ENCODE measurements around the gene TMEM202. TPM values are rescaled to one million over a fixed set of nuclear protein-coding genes. Genes with fewer than 3 reads are reported as not detected.

TMEM202 gene
- total RNA-seq (2014; rRNA removed; shearing (Covaris generic)): not detected in 2 replicates

DNA sequence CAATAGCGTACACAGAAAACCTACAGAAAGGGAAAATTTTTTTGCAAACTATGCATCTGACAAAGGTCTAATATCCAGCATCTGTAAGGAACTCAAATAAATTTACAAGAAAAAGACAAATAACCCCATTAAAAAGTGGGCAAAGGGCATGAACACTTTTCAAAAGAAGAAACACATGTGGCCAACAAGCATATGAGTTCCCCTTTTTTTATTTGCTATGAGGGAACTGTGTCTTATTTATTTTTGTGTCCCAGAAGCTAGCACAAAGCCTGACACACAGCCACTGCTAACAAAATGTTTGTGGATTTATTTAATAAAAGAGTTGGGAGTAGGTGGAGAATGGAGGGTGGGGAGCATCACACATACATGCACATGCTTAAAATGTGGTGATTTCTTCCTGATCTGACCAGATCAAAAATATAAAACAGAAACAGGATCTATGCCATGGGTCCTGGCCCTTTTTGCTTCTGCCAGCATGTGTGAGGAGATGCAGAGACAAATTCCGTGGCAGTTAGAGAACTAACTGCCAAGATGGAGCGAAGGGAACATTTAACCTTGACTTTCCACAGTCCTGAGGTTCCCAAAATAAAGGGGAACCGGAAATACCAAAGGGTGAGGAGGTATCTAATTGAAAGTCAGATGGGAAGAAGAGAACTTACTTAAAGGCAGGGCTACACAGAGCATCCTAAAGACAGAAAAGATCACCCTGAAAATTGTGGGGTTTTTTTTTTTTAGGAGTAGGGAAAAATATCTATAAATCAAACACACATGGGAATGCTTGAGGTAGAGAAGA lies at the start of gene TMEM202:
TMEM202 (plus strand) TSS at position 510 of the 793 bp plus-strand sequence; CDS start at position 532, 22 bp downstream.
- no peaks in the 10 kb centered on the region for H3K9me3 ChIP-seq (replicated peaks)
- H3K4me3 ChIP-seq: no peak within 1 kb of the TSS
- no peak for DNase-seq (ENCODE audit: low read depth in 1 of 2, low spot score in 2 of 2)
- no peaks in the 10 kb centered on the region for H3K36me3 ChIP-seq
- H3K27ac ChIP-seq: no peak within 1 kb of the TSS
- no peaks in the 10 kb centered on the region for H3K4me1 ChIP-seq (replicated peaks)
- peaks cover 5% of the 10 kb centered on the region for H3K27me3 ChIP-seq (replicated peaks)

- no peak overlapping the region for H3K4me3 ChIP-seq
- no peaks in the 10 kb centered on the region for H3K27me3 ChIP-seq (replicated peaks)
- peaks cover 5% of the 10 kb centered on the region for H3K4me1 ChIP-seq (replicated peaks)
- peaks cover 53% of the 10 kb centered on the region for H3K36me3 ChIP-seq
- H3K27ac ChIP-seq: no peak overlapping the region
- no peak for DNase-seq (ENCODE audit: low read depth in 1 of 2, low spot score in 2 of 2)
- no peaks in the 10 kb centered on the region for H3K9me3 ChIP-seq (replicated peaks)
Measured at GRCh38 chr15:72353266-72353665, 44.8 kb upstream of the TMEM202 start.

GRCh38 chr15:72354496-72354895 lies 43.6 kb upstream of the TMEM202 start:
- Histone ChIP-seq H3K27me3 (replicated peaks) (no peaks in the 10 kb centered on the region), H3K27ac (no peak overlapping the region), H3K4me3 (no peak overlapping the region), H3K9me3 (replicated peaks) (no peaks in the 10 kb centered on the region), H3K36me3 (peaks cover 41% of the 10 kb centered on the region), H3K4me1 (replicated peaks) (peaks cover 15% of the 10 kb centered on the region)
- DNase-seq (ENCODE audit: low read depth in 1 of 2, low spot score in 2 of 2): no peak

GRCh38 chr15:72358121-72358520 lies 40.0 kb upstream of the TMEM202 start:
- H3K36me3 ChIP-seq: peaks cover 20% of the 10 kb centered on the region
- DNase-seq (ENCODE audit: low read depth in 1 of 2, low spot score in 2 of 2): no peak
- H3K27me3 ChIP-seq (replicated peaks): no peaks in the 10 kb centered on the region
- H3K4me1 ChIP-seq (replicated peaks): peaks cover 15% of the 10 kb centered on the region
- H3K27ac ChIP-seq: no peak overlapping the region
- H3K9me3 ChIP-seq (replicated peaks): no peaks in the 10 kb centered on the region
- no peak overlapping the region for H3K4me3 ChIP-seq

DNA sequence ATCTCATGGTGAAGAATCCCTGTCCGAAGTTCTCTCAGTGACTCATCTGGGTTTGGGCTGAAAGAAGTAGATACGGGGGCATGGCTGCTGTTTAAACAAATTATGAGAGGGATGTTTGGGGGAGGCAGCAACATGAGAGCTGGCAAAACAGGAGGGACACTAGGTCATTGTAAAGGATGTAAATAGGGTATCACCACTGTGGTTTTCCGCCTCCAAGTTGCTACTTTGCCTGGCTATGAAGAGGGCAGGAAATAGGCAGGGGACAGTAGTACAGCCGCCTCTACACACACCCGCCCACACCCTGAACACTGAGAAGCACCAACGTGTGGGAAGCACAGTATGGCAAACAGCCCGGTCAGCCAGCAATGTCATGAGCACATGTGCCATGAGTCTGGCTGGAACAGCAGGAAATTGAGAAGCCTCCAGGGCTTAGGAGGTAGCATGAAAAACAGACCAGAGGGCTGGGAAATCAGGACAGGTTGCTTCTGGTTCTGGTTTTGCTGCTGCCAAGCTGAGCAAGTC lies 39.4 kb upstream of the TMEM202 start:
- peak in 1 of 2 experiments; percentile 22 for DNase-seq (ENCODE audit: low read depth in 1 of 2, low spot score in 2 of 2)
- no peaks in the 10 kb centered on the region for H3K27me3 ChIP-seq (replicated peaks)
- no peaks in the 10 kb centered on the region for H3K9me3 ChIP-seq (replicated peaks)
- peaks cover 17% of the 10 kb centered on the region for H3K36me3 ChIP-seq
- no peak overlapping the region for H3K4me3 ChIP-seq
- H3K4me1 ChIP-seq (replicated peaks): peaks cover 10% of the 10 kb centered on the region
- H3K27ac ChIP-seq: no peak overlapping the region

- no peaks in the 10 kb centered on the region for H3K9me3 ChIP-seq (replicated peaks)
Measured at GRCh38 chr15:72361176-72361575, 36.9 kb upstream of the TMEM202 start.

DNA sequence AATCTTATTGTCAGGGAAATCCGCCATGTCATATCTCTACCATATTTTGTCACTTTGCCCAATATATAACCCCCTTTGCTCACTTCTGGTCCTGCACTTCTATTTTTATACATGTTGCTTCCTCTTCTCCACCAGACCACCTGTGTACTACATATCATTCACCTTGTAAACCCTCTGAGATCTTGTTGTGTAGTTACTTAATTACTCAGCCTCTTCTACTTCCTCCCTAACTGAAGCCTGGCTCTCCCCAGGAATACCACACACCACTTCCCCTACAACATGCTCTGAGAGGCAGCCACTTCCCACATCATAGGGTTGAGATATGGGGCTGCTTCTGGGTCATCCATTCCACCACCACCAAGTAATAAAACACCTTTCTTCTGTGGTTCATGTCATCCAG lies 32.3 kb upstream of the TMEM202 start:
- no peaks in the 10 kb centered on the region for H3K27me3 ChIP-seq (replicated peaks)
- no peak overlapping the region for H3K4me3 ChIP-seq
- H3K9me3 ChIP-seq (replicated peaks): no peaks in the 10 kb centered on the region
- no peaks in the 10 kb centered on the region for H3K4me1 ChIP-seq (replicated peaks)
- no peak overlapping the region for H3K27ac ChIP-seq
- H3K36me3 ChIP-seq: peaks cover 8% of the 10 kb centered on the region
- DNase-seq (ENCODE audit: low read depth in 1 of 2, low spot score in 2 of 2): no peak

More at GRCh38 chr15:72361176-72361575, 36.9 kb upstream of the TMEM202 start:
- Histone ChIP-seq H3K27ac (no peak overlapping the region), H3K36me3 (peaks cover 2% of the 10 kb centered on the region), H3K4me3 (no peak overlapping the region), H3K4me1 (replicated peaks) (peaks cover 10% of the 10 kb centered on the region; the same call in 1 of the 2 replicates), H3K27me3 (replicated peaks) (no peaks in the 10 kb centered on the region)
- no peak for DNase-seq (ENCODE audit: low read depth in 1 of 2, low spot score in 2 of 2)

GRCh38 chr15:72368325-72368724 lies 29.8 kb upstream of the TMEM202 start:
- no peaks in the 10 kb centered on the region for H3K27me3 ChIP-seq (replicated peaks)
- peaks cover 10% of the 10 kb centered on the region for H3K36me3 ChIP-seq
- no peak overlapping the region for H3K4me3 ChIP-seq
- no peak for DNase-seq (ENCODE audit: low read depth in 1 of 2, low spot score in 2 of 2)
- no peaks in the 10 kb centered on the region for H3K9me3 ChIP-seq (replicated peaks)
- no peak overlapping the region for H3K27ac ChIP-seq
- H3K4me1 ChIP-seq (replicated peaks): no peaks in the 10 kb centered on the region

- H3K36me3 ChIP-seq: peaks cover 10% of the 10 kb centered on the region
- no peak overlapping the region for H3K4me3 ChIP-seq
- DNase-seq (ENCODE audit: low read depth in 1 of 2, low spot score in 2 of 2): no peak
- no peaks in the 10 kb centered on the region for H3K9me3 ChIP-seq (replicated peaks)
- no peaks in the 10 kb centered on the region for H3K4me1 ChIP-seq (replicated peaks)
- H3K27me3 ChIP-seq (replicated peaks): no peaks in the 10 kb centered on the region
- H3K27ac ChIP-seq: no peak overlapping the region
Measured at GRCh38 chr15:72368899-72369298, 29.2 kb upstream of the TMEM202 start.

DNA sequence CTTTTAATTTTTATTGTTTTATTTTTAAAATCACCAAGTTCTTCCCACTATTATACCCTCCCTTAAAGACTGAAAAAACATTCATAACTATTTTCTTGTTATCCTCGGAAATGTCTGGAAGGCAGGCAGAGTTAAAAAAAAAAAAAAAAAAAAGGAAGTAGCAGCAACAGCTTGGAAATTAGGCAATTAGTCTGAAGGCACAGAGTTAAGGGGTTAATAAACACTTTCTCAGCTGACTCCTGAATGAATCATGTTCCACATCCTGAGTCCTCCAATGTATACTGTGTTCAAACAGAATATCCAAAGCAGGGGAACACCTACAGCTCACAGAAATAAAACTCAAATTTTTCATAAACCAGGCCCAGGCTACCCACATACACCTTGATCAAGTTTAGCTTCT lies 28.1 kb upstream of the TMEM202 start:
- peaks cover 5% of the 10 kb centered on the region for H3K4me1 ChIP-seq (replicated peaks)
- H3K27ac ChIP-seq: no peak overlapping the region
- DNase-seq (ENCODE audit: low read depth in 1 of 2, low spot score in 2 of 2): no peak
- H3K27me3 ChIP-seq (replicated peaks): no peaks in the 10 kb centered on the region
- H3K9me3 ChIP-seq (replicated peaks): no peaks in the 10 kb centered on the region
- H3K36me3 ChIP-seq: peaks cover 10% of the 10 kb centered on the region
- no peak overlapping the region for H3K4me3 ChIP-seq

DNA sequence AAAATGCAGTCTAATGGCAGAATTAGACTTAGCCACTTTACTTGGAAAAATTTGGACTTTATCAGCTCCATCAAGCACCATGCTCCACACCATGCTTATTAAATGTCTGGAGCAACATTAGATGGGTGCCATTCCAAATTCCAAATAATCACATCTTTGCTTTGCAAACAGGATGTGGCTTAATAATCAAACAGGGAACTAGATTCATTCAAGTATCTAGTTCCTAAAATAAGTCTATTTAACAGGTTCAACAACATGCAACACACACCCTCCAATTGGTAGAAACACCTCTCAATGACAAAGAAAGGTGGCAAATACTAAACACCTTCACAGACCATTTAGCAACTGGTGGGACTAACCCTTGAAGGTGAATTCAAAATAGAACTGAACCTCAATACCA lies 25.7 kb upstream of the TMEM202 start:
- Histone ChIP-seq H3K27me3 (replicated peaks) (no peaks in the 10 kb centered on the region), H3K4me3 (no peak overlapping the region), H3K36me3 (peaks cover 17% of the 10 kb centered on the region), H3K4me1 (replicated peaks) (peaks cover 11% of the 10 kb centered on the region), H3K9me3 (replicated peaks) (no peaks in the 10 kb centered on the region), H3K27ac (no peak overlapping the region)
- no peak for DNase-seq (ENCODE audit: low read depth in 1 of 2, low spot score in 2 of 2)

- Histone ChIP-seq H3K4me1 (replicated peaks) (peaks cover 11% of the 10 kb centered on the region), H3K27me3 (replicated peaks) (no peaks in the 10 kb centered on the region), H3K36me3 (peaks cover 10% of the 10 kb centered on the region), H3K9me3 (replicated peaks) (no peaks in the 10 kb centered on the region), H3K4me3 (peak overlapping the region; percentile 74), H3K27ac (peak overlapping the region; percentile 53)
- no peak for DNase-seq (ENCODE audit: low read depth in 1 of 2, low spot score in 2 of 2)
Measured at GRCh38 chr15:72375501-72375845, 22.6 kb upstream of the TMEM202 start.

- H3K4me1 ChIP-seq (replicated peaks): peaks cover 11% of the 10 kb centered on the region
- peak; percentile 97 for DNase-seq (ENCODE audit: low read depth in 1 of 2, low spot score in 2 of 2)
- no peaks in the 10 kb centered on the region for H3K27me3 ChIP-seq (replicated peaks)
- peaks cover 7% of the 10 kb centered on the region for H3K36me3 ChIP-seq
- 0 out of 2 replicates have a peak, but pooled peaks cover 2% of the 10 kb centered on the region for H3K9me3 ChIP-seq (replicated peaks)
- peak within 1 kb of the TSS; percentile 53 for H3K27ac ChIP-seq
- H3K4me3 ChIP-seq: peak within 1 kb of the TSS; percentile 74
Measured at GRCh38 chr15:72375846-72376581, 22.1 kb upstream of the TMEM202 start, which contains the start of gene HEXA. Gene HEXA, minus strand, starts transcription at chr15:72376014. Its CDS starts 42 bp downstream, at chr15:72375972.

- no peak for DNase-seq (ENCODE audit: low read depth in 1 of 2, low spot score in 2 of 2)
- peaks cover 11% of the 10 kb centered on the region for H3K4me1 ChIP-seq (replicated peaks)
- peaks cover 7% of the 10 kb centered on the region for H3K36me3 ChIP-seq
- 0 out of 2 replicates have a peak, but pooled peaks cover 4% of the 10 kb centered on the region for H3K27me3 ChIP-seq (replicated peaks)
- H3K27ac ChIP-seq: no peak overlapping the region
- H3K9me3 ChIP-seq (replicated peaks): 0 out of 2 replicates have a peak, but pooled peaks cover 3% of the 10 kb centered on the region
- H3K4me3 ChIP-seq: no peak overlapping the region
Measured at GRCh38 chr15:72377331-72377730, 20.8 kb upstream of the TMEM202 start.
